ENCODE measurements around the gene CLIC5.

CLIC5 gene

GRCh38 chr6:45836438-45836824, 179.2 kb downstream of the CLIC5 start:
- no peak for DNase-seq

- DNase-seq, result no peak
Observed at GRCh38 chr6:45835721-45836437, 179.8 kb downstream of the CLIC5 start.

- no peak for DNase-seq
Observed at GRCh38 chr6:45832063-45832462, 183.6 kb downstream of the CLIC5 start.

Data from NCI-H2029 (cell line).